K562 (cell line): ENCODE results near the gene CHD6.

Experiments used
- CBX5 ChIP-seq: IDR thresholded peaks from 2 replicates; pipeline ENCODE4 v1.6.1; 2014; ENCODE audit warnings: low read depth, borderline replicate concordance
- CTCF ChIP-seq, 3 experiments: IDR thresholded peaks in 2 of 3; conservative IDR thresholded peaks in 1 of 3; 2 replicates each; pipeline ENCODE4 v1.5.1; 2011 to 2012; ENCODE audit warnings: low read length in 3 of 3, mild to moderate bottlenecking in 3 of 3, control low read depth in 2 of 3, improper control_type of control experiment in 1 of 3, inconsistent platforms in 1 of 3, low read depth in 1 of 3, mixed read lengths in 1 of 3, moderate library complexity in 1 of 3; ENCODE audit not compliant: insufficient read depth in 2 of 3
- IRF1 ChIP-seq: sonication (generic); formaldehyde crosslinking; IDR thresholded peaks from 2 replicates; pipeline ENCODE4 v1.8.0; 2022; ENCODE audit warnings: missing genetic modification reagents, mild to moderate bottlenecking, borderline replicate concordance
- JUNB ChIP-seq: fragments of 450-650 bp; formaldehyde crosslinking; conservative IDR thresholded peaks from 2 replicates; pipeline ENCODE4 v1.4.0; 2020; ENCODE audit warnings: mild to moderate bottlenecking
- MYC ChIP-seq, 2 experiments: fragments of 250-450 bp in 1 of 2; sonication (Bioruptor Pico) in 1 of 2; IDR thresholded peaks; 2 replicates each; pipeline versions ENCODE4 v1.5.1 to v1.6.1; 2012 to 2021; ENCODE audit warnings: low read depth in 2 of 2, borderline replicate concordance in 1 of 2, improper control_type of control experiment in 1 of 2, low read length in 1 of 2, mild to moderate bottlenecking in 1 of 2, moderate library complexity in 1 of 2
- NFYB ChIP-seq: IDR thresholded peaks from 2 replicates; pipeline ENCODE4 v1.6.1; 2011; ENCODE audit warnings: mild to moderate bottlenecking, moderate library complexity; ENCODE audit not compliant: insufficient read length; ENCODE audit errors: extremely low read depth
- TAF15 ChIP-seq: fragments of 200-400 bp; formaldehyde crosslinking; IDR thresholded peaks from 2 replicates; pipeline ENCODE4 v1.6.1; 2017; ENCODE audit warnings: mild to moderate bottlenecking, low read depth, low read length, moderate library complexity
- USF2 ChIP-seq: sonication (generic); formaldehyde crosslinking; IDR thresholded peaks from 2 replicates; pipeline ENCODE4 v1.5.0; 2020; ENCODE audit warnings: missing genetic modification reagents
- ZFP36 ChIP-seq: fragments of 150-350 bp; IDR thresholded peaks from 2 replicates; pipeline ENCODE4 v1.6.1; 2018; ENCODE audit warnings: low read length, low read depth; ENCODE audit not compliant: partially characterized antibody
- ZFX ChIP-seq: sonication (generic); formaldehyde crosslinking; IDR thresholded peaks from 2 replicates; pipeline ENCODE4 v1.8.0; 2022; ENCODE audit warnings: mild to moderate bottlenecking, missing genetic modification reagents, moderate library complexity
- ZNF274 ChIP-seq: IDR thresholded peaks from 2 replicates; pipeline ENCODE4 v1.6.1; 2011; ENCODE audit warnings: low read depth, mild to moderate bottlenecking, low read length, moderate library complexity, borderline replicate concordance
- ZNF280B ChIP-seq: fragments of 250-450 bp; sonication (Bioruptor Pico); IDR thresholded peaks from 2 replicates; pipeline ENCODE4 v1.5.1; 2021; ENCODE audit warnings: mild to moderate bottlenecking
- ZNF766 ChIP-seq: fragments of 200-800 bp; sonication (Bioruptor generic); conservative IDR thresholded peaks from 2 replicates; pipeline ENCODE4 v1.6.1; 2016; ENCODE audit warnings: missing genetic modification characterization, missing compliant biosample characterization

GRCh38 chr20:41523857-41524256, 94.3 kb downstream of the CHD6 start:
- TF ChIP-seq CTCF (IDR thresholded peaks at IDR 0.05 in 2 of 3, conservative IDR thresholded peaks at IDR 0.05 in 1 of 3; ENCODE audit: insufficient read depth in 2 of 3, low read depth in 1 of 3, low read length in 3 of 3) (no peak), JUNB (no peak), CBX5 (no peak), ZFP36 (no peak), IRF1 (CRISPR knock-in tag) (no peak), ZFX (no peak), NFYB (no peak), ZNF280B (CRISPR knock-in tag) (no peak), TAF15 (no peak), ZNF274 (no peak), MYC (IDR thresholded peaks at IDR 0.05; ENCODE audit: low read depth, low read length) (no peak), MYC (CRISPR knock-in tag; IDR thresholded peaks at IDR 0.05; ENCODE audit: borderline replicate concordance, low read depth) (no peak), USF2 (CRISPR knock-in tag) (no peak), ZNF766 (CRISPR knock-in tag) (no peak)
